Stromal cell of bone marrow (primary cell): ENCODE measurements around the gene HDAC1.
A peak's percentile ranks its signal among the peaks of the same experiment; 100 is the strongest.
"Not testable (repeated sequence)": the region's sequence is repeated elsewhere in the genome, so short reads cannot be mapped to it uniquely, and the experiment has no call there.

Source experiments
- DNase-seq: peaks from one replicate; pipeline ENCODE4 v3.0.0-alpha.2; 2012; ENCODE audit warnings: low read depth

The HDAC1 gene

GRCh38 chr1:32291708-32292538, at the start of gene HDAC1:
Gene HDAC1 (plus strand): TSS chr1:32292083. CDS start chr1:32292170, 87 bp downstream.
- DNase-seq = peak; percentile 50

GRCh38 chr1:32242341-32242851, 49.5 kb upstream of the HDAC1 start:
- no peak for DNase-seq

DNA sequence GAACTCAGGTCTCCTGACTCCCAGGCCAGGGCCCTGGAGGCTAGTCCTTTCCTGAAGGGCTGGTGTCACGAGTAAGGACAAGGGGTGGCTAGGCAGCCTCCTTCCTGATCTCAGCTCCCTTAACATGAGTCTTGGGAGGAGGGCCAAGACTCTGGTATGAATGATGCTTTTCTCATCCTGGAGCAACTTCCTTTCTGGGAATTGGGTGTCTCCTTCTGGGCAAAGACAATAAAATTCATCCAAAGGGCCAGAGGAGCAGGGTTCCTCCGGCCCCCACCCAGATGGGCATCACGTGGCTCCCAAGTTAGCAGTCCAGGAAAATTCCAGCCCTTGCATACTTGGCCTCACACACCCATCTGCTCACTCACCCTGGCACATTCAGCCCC, 45.0 kb upstream of the HDAC1 start, which contains the start of gene FAM167B:
Gene FAM167B, plus strand, starts transcription at position 335 of the 386 bp plus-strand sequence. CDS start 200 bp downstream, outside the sequence.
- DNase-seq = peak; percentile 93

DNA sequence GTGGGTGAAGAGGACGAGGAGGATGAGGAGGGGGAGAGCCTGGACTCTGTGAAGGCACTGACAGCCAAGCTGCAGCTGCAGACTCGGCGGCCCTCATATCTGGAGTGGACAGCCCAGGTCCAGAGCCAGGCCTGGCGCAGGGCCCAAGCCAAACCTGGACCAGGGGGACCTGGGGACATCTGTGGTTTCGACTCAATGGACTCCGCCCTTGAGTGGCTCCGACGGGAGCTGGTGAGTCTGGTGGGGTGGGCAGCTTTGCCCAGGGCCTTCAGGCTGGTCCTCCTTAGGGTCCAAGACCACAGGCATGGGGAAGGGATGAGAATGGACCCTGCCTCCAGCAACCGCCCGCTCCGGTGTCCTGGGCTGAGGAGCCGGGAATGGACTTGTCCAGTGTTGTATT, 44.4 kb upstream of the HDAC1 start:
- no peak for DNase-seq

DNA sequence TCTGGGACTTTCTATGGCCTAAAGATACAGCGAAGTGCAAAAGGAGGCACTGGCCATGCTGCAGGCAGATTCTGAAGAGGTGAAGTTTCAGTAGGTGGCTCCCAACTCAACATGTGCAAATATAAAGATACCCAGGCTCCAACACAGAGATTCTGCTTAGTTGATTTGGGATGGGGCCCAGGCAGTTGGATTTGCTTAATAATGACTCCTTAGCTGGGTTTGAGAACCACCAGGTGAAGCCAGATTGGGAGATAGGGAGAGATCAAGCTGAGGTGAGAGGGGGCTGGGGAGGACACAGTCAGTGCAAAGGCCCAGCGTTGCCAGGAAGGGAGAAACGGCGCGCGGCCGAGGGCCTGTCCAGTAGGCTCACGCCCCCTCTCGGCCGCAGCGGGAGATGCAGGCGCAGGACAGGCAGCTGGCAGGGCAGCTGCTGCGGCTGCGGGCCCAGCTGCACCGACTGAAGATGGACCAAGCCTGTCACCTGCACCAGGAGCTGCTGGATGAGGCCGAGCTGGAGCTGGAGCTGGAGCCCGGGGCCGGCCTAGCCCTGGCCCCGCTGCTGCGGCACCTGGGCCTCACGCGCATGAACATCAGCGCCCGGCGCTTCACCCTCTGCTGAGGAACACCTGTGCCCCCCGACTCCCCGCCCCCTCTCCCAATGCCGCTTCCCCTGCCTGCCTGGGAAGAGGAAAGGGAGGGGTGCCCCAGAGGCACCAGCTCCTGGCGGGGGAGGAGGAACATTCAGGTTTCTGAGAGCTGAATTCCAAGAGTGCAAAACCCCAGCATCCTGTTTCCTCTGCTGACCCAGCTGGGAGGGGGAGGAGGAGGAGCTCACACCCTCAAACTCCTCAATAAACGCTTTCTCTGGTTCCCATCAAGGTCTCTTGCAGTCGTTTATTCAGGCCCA, 43.6 kb upstream of the HDAC1 start:
- DNase-seq = no peak

DNA sequence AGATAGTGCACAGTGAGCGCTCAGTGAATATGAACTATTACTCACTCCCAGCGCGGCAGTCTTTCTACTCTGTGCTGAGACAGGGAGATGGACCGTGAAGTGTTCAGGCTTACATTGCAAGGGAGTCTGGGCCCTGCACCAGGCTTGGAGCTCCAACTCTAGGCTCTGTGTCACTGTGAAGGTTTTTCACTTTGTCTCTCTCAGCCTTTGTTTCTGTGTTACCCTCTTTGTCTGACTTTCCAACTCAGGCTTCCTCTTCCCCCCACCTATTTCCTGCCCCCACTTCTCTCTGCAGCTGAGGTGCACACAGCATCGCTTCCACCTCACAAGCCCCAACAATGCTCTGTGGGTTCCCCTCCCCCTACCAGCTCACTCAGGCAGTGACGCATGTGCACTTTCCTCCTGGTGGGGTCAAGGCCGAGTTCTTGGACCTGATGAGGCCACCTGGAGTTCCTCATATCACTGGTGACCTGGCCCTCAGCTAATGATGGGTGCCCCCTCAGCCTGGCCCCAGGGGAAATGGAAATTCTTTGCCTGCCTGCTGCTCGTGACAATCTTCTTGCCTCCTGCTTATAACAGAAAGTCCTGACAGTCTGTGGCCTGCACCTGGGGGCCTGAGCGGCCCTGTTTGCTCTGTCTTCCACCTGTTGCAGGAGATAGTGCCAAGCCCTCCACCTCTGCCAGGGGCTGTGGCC, 41.9 kb upstream of the HDAC1 start:
- no peak for DNase-seq

DNA sequence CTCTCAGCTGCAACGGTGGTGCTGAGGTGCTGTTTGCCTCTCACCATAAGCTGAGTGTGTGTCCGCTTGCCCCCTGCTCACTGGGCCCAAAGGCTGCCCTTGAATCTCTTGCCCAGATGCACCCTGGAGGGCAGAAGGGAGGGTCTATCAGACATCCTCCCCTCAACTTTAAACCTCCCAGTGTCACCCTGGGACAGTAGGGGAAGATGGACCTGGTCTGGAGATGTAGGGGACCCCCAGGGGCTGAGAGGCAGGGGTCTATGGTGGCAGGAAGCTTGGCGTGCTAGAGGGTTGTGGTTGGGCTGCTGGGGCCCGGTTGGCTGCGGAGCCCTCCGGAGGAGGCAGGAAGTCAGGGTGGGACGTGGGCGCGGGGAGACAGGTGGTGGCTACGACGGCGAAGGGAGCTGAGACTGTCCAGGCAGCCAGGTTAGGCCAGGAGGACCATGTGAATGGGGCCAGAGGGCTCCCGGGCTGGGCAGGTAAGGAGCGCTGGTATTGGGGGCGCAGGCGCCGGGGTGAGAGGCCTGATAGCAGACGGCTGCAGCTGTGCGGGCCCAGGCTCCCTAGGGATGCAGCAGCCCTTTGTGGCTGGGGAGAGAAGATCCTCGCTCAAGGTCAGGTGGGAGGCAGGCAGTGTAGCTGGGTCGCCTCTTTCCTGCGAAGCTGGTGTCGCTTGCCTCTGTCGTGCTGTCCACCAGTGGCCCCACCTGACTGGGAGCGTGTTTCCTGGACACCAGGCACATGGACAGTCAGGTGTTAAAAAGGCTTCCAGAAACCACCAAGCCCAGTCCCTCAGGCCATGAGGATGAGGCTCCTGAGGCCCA, 40.8 kb upstream of the HDAC1 start, which contains the start of gene LCK:
Gene LCK, plus strand, starts transcription at position 373 of the 824 bp plus-strand sequence. CDS start 23,065 bp downstream, outside the sequence.
- no peak for DNase-seq

DNA sequence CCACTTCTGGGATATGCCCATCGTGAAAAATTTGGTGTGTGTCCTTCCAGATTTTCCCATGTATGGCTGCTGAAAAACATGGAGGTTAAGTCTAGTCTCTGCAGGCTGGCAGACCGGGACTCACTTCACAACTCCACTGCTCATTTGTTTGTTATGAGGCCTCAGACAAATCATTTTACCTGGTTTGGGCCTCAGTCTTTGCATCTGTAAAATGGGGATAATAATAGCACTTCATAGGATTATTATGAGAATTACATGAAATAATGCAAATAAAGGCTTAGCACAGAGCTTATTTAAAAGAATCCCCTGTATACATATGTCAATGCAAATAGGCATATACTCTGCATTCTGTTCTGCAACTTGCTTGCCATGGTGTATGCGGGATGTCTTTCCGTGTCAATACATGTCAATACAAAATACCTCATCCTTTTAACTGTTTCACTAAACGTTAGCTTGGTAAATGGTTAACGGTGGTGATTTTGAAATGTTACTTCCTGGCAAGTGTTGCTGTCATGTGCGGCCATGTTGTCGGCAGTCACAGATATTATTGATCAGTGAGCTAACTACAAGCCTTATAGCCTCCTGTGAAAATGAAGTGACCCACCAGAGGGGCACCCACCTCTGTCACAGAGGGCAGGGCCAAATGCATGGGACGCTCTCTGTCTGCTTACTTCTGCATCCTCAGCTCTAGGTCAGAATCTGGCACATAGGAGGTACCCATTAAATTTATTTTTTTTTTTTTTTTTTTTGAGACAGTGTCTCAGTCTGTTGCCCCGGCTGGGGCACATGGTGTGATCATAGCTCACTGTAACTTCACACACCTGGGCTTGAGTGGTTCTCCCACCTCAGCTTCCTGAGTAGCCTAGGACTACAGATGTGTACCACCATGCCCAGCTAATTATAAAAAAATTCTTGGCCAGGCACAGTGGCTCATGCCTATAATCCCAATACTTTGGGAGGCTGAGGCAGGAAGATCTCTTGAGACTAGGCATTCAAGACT, 36.5 kb upstream of the HDAC1 start:
- DNase-seq = no peak

DNA sequence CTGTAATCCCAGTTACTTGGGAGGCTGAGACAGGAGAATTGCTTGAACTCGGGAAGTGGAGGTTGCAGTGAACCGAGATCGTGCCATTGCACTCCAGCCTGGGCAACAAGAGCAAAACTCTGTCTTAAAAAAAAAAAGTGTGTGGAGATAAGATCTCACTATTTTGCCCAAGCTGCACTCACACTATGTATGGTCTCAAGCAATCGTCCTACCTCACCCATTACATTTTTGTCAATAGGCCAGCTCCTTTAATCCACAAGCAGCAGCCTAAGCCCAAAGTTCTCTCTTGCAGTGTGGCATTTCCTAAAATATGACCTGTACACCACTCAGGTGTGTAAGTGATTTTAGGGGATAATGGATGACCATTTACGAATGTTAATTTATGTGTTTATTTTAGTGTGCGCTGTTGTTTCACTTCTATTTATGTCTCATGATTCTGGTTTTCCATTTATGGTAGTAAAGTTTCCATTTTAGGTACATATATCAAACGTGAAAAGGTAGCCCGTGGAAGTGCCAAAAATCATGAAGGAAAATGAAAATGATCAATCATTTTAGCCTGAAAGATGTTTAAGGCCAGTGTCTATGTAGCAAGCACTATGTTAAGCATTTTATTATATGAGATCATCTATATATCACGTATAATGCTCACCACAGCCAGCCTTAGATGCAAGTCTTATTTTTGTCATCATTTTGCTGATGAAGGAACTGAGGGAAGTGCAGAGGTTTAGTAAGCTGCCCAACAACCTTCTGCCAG, 35.2 kb upstream of the HDAC1 start:
- no peak for DNase-seq

DNA sequence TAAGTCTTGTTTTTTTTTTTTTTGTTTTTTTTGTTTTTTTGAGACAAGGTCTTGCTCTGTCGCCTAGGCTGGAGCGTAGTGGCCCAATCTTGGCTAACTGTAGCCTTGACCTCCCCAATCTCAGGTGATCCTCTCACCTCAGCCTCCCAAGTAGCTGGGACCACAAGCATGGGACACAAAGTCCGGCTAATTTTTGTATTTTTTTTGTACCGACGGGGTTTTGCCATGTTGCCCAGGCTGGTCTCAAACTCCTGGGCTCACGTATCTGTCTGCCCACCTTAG, 34.7 kb upstream of the HDAC1 start:
- DNase-seq = no peak

- DNase-seq = not testable (repeated sequence)
Observed at GRCh38 chr1:32263236-32263593, 28.7 kb upstream of the HDAC1 start.

GRCh38 chr1:32263744-32264143, 28.1 kb upstream of the HDAC1 start:
- DNase-seq = no peak

- no peak for DNase-seq
Observed at GRCh38 chr1:32265846-32266245, 26.0 kb upstream of the HDAC1 start.

GRCh38 chr1:32266921-32267591, 24.8 kb upstream of the HDAC1 start:
- DNase-seq = peak; percentile 38

DNA sequence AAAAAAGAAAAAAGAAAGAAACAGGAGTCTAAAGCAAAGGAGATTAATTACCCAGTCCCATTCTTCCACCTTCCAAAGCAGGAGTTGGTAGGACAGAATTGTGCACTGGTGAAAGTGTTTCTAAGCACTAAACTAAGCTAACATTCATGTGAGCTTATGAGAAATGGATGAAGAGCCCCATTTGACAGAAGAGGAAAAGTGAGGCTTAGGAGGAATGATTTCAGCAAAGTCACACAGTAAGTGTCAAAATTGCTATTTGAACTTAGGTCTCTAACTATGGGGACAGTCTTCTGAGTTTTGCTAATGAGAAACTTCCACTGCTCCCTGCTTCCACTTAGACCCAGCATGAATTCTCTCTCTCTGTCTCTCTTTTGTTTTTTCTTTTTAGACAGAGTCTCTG, 22.1 kb upstream of the HDAC1 start:
- no peak for DNase-seq

GRCh38 chr1:32272557-32273390, 19.1 kb upstream of the HDAC1 start:
- no peak for DNase-seq

DNA sequence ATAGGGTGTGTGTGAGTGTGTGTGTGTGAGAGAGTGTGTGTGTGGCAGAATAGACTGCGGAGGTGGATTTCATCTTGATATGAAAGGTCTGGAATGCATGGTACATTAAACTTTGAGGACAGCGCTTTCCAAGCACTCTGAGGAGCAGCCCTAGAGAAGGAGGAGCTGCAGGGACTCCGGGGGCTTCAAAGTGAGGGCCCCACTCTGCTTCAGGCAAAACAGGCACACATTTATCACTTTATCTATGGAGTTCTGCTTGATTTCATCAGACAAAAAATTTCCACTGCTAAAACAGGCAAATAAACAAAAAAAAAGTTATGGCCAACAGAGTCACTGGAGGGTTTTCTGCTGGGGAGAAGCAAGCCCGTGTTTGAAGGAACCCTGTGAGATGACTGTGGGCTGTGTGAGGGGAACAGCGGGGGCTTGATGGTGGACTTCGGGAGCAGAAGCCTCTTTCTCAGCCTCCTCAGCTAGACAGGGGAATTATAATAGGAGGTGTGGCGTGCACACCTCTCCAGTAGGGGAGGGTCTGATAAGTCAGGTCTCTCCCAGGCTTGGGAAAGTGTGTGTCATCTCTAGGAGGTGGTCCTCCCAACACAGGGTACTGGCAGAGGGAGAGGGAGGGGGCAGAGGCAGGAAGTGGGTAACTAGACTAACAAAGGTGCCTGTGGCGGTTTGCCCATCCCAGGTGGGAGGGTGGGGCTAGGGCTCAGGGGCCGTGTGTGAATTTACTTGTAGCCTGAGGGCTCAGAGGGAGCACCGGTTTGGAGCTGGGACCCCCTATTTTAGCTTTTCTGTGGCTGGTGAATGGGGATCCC, 18.3 kb upstream of the HDAC1 start:
- DNase-seq = no peak
